Cardiac muscle cell (in vitro differentiated cells and primary cell): ENCODE measurements around the gene SCD. TPM values are rescaled to one million over a fixed set of nuclear protein-coding genes. Genes with fewer than 3 reads are reported as not detected.

Source experiments
- DNase-seq, 2 donors: peaks; one replicate each; pipeline versions ENCODE4 v3.0.0 to v3.0.0-alpha.2; 2010 to 2017; ENCODE audit warnings: low read depth in 1 of 2, low spot score in 1 of 2
- H3K27ac ChIP-seq: fragments of 200-600 bp; sonication (generic); 2 replicates; pipeline ENCODE4 v1.5.1; 2016
- H3K27me3 ChIP-seq: fragments of 200-600 bp; sonication (generic); 2 replicates; pipeline ENCODE4 v1.6.0; 2016; ENCODE audit warnings: control low read depth
- H3K36me3 ChIP-seq: fragments of 200-600 bp; sonication (generic); 2 replicates; pipeline ENCODE4 v1.5.1; 2016; ENCODE audit warnings: control low read depth
- H3K4me1 ChIP-seq: fragments of 200-600 bp; sonication (generic); 2 replicates; pipeline ENCODE4 v1.8.1; 2017; ENCODE audit warnings: low read depth, mild to moderate bottlenecking, mixed run types
- H3K4me3 ChIP-seq: fragments of 200-600 bp; sonication (generic); 2 replicates; pipeline ENCODE4 v1.5.1; 2016; ENCODE audit warnings: mild to moderate bottlenecking
- H3K9me3 ChIP-seq: fragments of 200-600 bp; sonication (generic); 2 replicates; pipeline ENCODE4 v1.5.1; 2017; ENCODE audit warnings: low read depth, mild to moderate bottlenecking, control low read depth
- CTCF ChIP-seq: IDR thresholded peaks from 2 replicates; pipeline ENCODE4 v1.5.1; 2012; ENCODE audit warnings: low read depth, mild to moderate bottlenecking, low read length
- polyA plus RNA-seq: library from polyadenylated mRNA; unstranded; fragments of >200 nt; fragmentation: Nextera tagmentation; extraction: Ambion mirVana; gene quantifications from 2 replicates; pipeline ENCODE4 v1.2.1, GENCODE V29; 2016
- total RNA-seq: library from RNA; depleted of rRNA; stranded (reverse); fragments of >200 nt; gene quantifications from 2 replicates; pipeline ENCODE4 v1.2.3, GENCODE V29; 2016

The SCD gene
- total and polyA plus RNA-seq, 2 experiments from 2014 or later, result 149 to 246 TPM

GRCh38 chr10:100396605-100397004 is 49.6 kb downstream of the SCD start:
- Histone ChIP-seq H3K36me3 (no peaks in the 10 kb centered on the region), H3K4me1 (peaks cover 2% of the 10 kb centered on the region), H3K27me3 (no peaks in the 10 kb centered on the region), H3K9me3 (no peaks in the 10 kb centered on the region), H3K4me3 (no peak overlapping the region), H3K27ac (no peak overlapping the region)
- DNase-seq, result no peak
- TF ChIP-seq CTCF, result no peak

- no peak overlapping the region for H3K4me3 ChIP-seq
- no peak for TF ChIP-seq CTCF
- H3K27me3 ChIP-seq, result no peaks in the 10 kb centered on the region
- no peaks in the 10 kb centered on the region for H3K9me3 ChIP-seq
- no peaks in the 10 kb centered on the region for H3K4me1 ChIP-seq
- DNase-seq, result no peak
- H3K27ac ChIP-seq, result no peak overlapping the region
- H3K36me3 ChIP-seq, result no peaks in the 10 kb centered on the region
Measured at GRCh38 chr10:100401631-100402328, 54.7 kb downstream of the SCD start.

- DNase-seq, result no peak
- no peak for TF ChIP-seq CTCF
Measured at GRCh38 chr10:100403734-100404133, 56.7 kb downstream of the SCD start.

GRCh38 chr10:100413173-100413572 is 66.1 kb downstream of the SCD start:
- no peaks in the 10 kb centered on the region for H3K4me1 ChIP-seq
- H3K9me3 ChIP-seq, result no peaks in the 10 kb centered on the region
- H3K27me3 ChIP-seq, result no peaks in the 10 kb centered on the region
- H3K4me3 ChIP-seq, result no peak overlapping the region
- no peaks in the 10 kb centered on the region for H3K36me3 ChIP-seq
- H3K27ac ChIP-seq, result no peak overlapping the region
- no peak for DNase-seq
- no peak for TF ChIP-seq CTCF

More at GRCh38 chr10:100403734-100404133, 56.7 kb downstream of the SCD start:
- no peaks in the 10 kb centered on the region for H3K9me3 ChIP-seq
- no peak overlapping the region for H3K4me3 ChIP-seq
- H3K27ac ChIP-seq, result no peak overlapping the region
- H3K36me3 ChIP-seq, result no peaks in the 10 kb centered on the region
- H3K27me3 ChIP-seq, result no peaks in the 10 kb centered on the region
- H3K4me1 ChIP-seq, result no peaks in the 10 kb centered on the region

Other genes starting within 250 kb of the SCD start
- 7.9 and 12.9 TPM in 2 replicates for gene ERLIN1, start 161.2 kb upstream of the SCD start, total RNA-seq
- gene ERLIN1, start 161.2 kb upstream of the SCD start, polyA plus RNA-seq, result 14.5 and 15.4 TPM in 2 replicates
- 5.7 and 6.0 TPM in 2 replicates for gene CHUK, start 117.6 kb upstream of the SCD start, total RNA-seq
- 5.6 and 11.0 TPM in 2 replicates for gene CHUK, start 117.6 kb upstream of the SCD start, polyA plus RNA-seq
- 14.3 and 14.4 TPM in 2 replicates for gene CWF19L1, start 79.6 kb upstream of the SCD start, total RNA-seq
- gene CWF19L1, start 79.6 kb upstream of the SCD start, polyA plus RNA-seq, result 16.0 and 17.7 TPM in 2 replicates
- gene BLOC1S2, start 60.6 kb upstream of the SCD start, total RNA-seq, result 14.7 and 22.1 TPM in 2 replicates
- gene BLOC1S2, start 60.6 kb upstream of the SCD start, polyA plus RNA-seq, result 32.5 and 52.0 TPM in 2 replicates
- gene PKD2L1, start 17.0 kb upstream of the SCD start, total RNA-seq, result not detected in 2 replicates
- not detected in 2 replicates for gene PKD2L1, start 17.0 kb upstream of the SCD start, polyA plus RNA-seq
- 0.07 TPM in 1 of 2 replicates, not detected in the other for gene WNT8B, start 115.8 kb downstream of the SCD start, total RNA-seq
- not detected in 2 replicates for gene WNT8B, start 115.8 kb downstream of the SCD start, polyA plus RNA-seq
- 8.0 and 13.2 TPM in 2 replicates for gene SEC31B, start 172.6 kb downstream of the SCD start, total RNA-seq
- 15.0 and 23.1 TPM in 2 replicates for gene SEC31B, start 172.6 kb downstream of the SCD start, polyA plus RNA-seq
- 296 and 504 TPM in 2 replicates for gene NDUFB8, start 182.6 kb downstream of the SCD start, total RNA-seq
- gene NDUFB8, start 182.6 kb downstream of the SCD start, polyA plus RNA-seq, result 577 and 748 TPM in 2 replicates
- 16.6 and 20.3 TPM in 2 replicates for gene HIF1AN, start 188.7 kb downstream of the SCD start, total RNA-seq
- gene HIF1AN, start 188.7 kb downstream of the SCD start, polyA plus RNA-seq, result 37.4 and 40.2 TPM in 2 replicates